Tibial nerve (tissue), 3 donors: ENCODE data around the gene MAPK10.

Source experiments
- POLR2A ChIP-seq, 2 donors: fragments of 450-650 bp; IDR thresholded peaks; one replicate each; pipeline ENCODE4 v1.6.1; 2017; ENCODE audit warnings: antibody characterized with exemption in 2 of 2, mild to moderate bottlenecking in 2 of 2, moderate library complexity in 2 of 2
- TF ChIP-seq, protein P1 (sequence below), 5 experiments: fragments of 200-600 bp in 3 of 5; fragments of 450-650 bp in 2 of 5; sonication (generic) in 3 of 5; IDR thresholded peaks; one replicate each; pipeline ENCODE4 v1.5.1; 2016 to 2019; ENCODE audit warnings: antibody characterized with exemption in 5 of 5, mild to moderate bottlenecking in 3 of 5, moderate library complexity in 2 of 5

DNA sequence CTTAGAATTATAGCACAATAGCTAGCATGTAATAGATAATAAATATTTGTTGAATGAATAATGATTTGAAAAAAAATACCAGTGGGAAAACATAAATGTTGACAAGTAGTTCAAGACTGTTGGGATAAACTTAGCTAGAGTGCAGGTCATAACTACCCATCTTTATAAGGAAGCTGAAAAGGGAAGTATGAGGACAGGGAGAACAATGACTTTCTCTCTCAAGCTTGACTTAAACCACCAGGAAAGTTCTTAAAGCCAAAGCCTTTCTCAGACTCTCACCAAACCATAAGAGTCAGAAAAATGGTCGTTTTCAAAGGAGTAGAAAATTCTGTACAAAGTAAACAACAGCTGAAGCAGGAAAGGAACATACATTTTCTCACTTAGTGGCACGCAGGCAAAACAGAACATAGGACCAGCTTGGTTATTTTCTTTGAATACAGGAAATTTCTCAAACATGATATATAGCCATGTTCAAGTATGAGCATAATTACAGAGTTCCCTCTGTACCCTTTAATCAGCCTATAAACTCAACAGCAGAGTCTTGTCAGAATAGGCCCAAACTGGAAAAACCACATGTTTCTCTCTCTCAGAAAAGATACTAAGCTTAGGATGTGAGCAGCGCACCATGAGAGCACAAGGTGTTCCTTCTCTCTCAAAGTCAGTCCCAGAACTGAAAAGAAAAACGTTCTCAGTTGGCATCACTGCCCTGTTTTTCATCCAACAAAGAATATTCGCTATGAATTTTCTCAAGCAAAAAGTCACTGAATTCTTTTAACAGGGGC lies 28.7 kb downstream of the MAPK10 start:
- TF ChIP-seq, protein P1, sequence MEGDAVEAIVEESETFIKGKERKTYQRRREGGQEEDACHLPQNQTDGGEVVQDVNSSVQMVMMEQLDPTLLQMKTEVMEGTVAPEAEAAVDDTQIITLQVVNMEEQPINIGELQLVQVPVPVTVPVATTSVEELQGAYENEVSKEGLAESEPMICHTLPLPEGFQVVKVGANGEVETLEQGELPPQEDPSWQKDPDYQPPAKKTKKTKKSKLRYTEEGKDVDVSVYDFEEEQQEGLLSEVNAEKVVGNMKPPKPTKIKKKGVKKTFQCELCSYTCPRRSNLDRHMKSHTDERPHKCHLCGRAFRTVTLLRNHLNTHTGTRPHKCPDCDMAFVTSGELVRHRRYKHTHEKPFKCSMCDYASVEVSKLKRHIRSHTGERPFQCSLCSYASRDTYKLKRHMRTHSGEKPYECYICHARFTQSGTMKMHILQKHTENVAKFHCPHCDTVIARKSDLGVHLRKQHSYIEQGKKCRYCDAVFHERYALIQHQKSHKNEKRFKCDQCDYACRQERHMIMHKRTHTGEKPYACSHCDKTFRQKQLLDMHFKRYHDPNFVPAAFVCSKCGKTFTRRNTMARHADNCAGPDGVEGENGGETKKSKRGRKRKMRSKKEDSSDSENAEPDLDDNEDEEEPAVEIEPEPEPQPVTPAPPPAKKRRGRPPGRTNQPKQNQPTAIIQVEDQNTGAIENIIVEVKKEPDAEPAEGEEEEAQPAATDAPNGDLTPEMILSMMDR (IDR thresholded peaks at IDR 0.05), result no peak
- TF ChIP-seq POLR2A (IDR thresholded peaks at IDR 0.05), result no peak
